ENCODE results near the gene PLCL1. TPM values are rescaled to one million over a fixed set of nuclear protein-coding genes. Genes with fewer than 3 reads are reported as not detected.

Gene PLCL1
- polyA plus RNA-seq, 3 donors, result 0.69 to 1.4 (median 0.79) TPM

DNA sequence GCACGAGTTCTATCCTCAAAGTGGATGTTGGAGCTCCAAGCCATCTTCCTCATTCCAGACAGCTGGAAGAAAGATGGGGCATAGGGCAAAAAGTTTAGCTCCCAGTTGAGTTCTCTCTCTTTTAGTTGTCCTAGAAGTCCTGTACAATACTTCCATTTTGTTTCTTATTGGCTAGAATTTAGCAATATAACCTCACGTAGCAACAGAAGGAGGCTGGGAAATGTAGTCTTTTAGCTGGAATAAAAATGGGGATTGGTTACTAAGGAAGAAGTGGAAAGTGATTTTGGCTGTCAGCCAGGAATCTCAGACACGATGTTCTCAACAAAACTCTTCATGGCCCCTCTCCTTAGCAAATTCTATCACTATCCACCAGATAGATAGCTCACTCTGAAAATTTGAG lies 79.9 kb downstream of the PLCL1 start:
- no peak overlapping the region for H3K4me2 ChIP-seq (replicated peaks; ENCODE audit: extremely low read depth, low read length, poor library complexity, severe bottlenecking)
- Mint-ChIP-seq H3K36me3 (peaks cover 0 to 1% of the 10 kb centered on the region in 2 donors), H3K27me3 (ENCODE audit: low read depth in 3 of 3) (peaks cover 0 to 3% (median 0%) of the 10 kb centered on the region in 3 donors), H3K27ac (no peak overlapping the region), H3K9me3 (peaks cover 0 to 5% (median 0%) of the 10 kb centered on the region in 7 donors), H3K4me3 (no peak overlapping the region), H3K4me1 (peaks cover 7% of the 10 kb centered on the region)
- 100% methylated on average over 1 of the region's 3 CpGs for WGBS (ENCODE audit: insufficient coverage)
- TF ChIP-seq, protein P1, sequence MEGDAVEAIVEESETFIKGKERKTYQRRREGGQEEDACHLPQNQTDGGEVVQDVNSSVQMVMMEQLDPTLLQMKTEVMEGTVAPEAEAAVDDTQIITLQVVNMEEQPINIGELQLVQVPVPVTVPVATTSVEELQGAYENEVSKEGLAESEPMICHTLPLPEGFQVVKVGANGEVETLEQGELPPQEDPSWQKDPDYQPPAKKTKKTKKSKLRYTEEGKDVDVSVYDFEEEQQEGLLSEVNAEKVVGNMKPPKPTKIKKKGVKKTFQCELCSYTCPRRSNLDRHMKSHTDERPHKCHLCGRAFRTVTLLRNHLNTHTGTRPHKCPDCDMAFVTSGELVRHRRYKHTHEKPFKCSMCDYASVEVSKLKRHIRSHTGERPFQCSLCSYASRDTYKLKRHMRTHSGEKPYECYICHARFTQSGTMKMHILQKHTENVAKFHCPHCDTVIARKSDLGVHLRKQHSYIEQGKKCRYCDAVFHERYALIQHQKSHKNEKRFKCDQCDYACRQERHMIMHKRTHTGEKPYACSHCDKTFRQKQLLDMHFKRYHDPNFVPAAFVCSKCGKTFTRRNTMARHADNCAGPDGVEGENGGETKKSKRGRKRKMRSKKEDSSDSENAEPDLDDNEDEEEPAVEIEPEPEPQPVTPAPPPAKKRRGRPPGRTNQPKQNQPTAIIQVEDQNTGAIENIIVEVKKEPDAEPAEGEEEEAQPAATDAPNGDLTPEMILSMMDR (IDR thresholded peaks at IDR 0.05), result no peak
- H3K4me3 ChIP-seq (replicated peaks in 1 of 3; ENCODE audit: low read depth in 2 of 3, low read length in 3 of 3), result no peak overlapping the region
- no peaks in the 10 kb centered on the region for H3K79me2 ChIP-seq (ENCODE audit: insufficient read depth, low read length)
- H3K36me3 ChIP-seq (replicated peaks in 1 of 2; ENCODE audit: control insufficient read depth in 1 of 2, insufficient read depth in 2 of 2, low read length in 2 of 2), result no peaks in the 10 kb centered on the region
- no peaks in the 10 kb centered on the region for H3K9me3 ChIP-seq (replicated peaks in 1 of 2; ENCODE audit: control insufficient read depth in 1 of 2, insufficient read depth in 1 of 2, low read length in 2 of 2)
- peaks cover 6 to 9% of the 10 kb centered on the region in 2 donors for H3K4me1 ChIP-seq (ENCODE audit: control insufficient read depth in 1 of 2, insufficient read depth in 2 of 2, low read length in 2 of 2)
- H3K27me3 ChIP-seq (ENCODE audit: control insufficient read depth in 2 of 2, insufficient read depth in 2 of 2, low read length in 2 of 2), result no peaks in the 10 kb centered on the region
- DNase-seq, result no peak
- no peak overlapping the region for H3K27ac ChIP-seq (ENCODE audit: low read depth in 1 of 2, low read length in 2 of 2)
- intact Hi-C loops (cut with micrococcal nuclease), result no loop called here
- no peak overlapping the region for H3K9ac ChIP-seq (ENCODE audit: insufficient read depth, low read length, poor library complexity, severe bottlenecking)
- H2AFZ ChIP-seq (ENCODE audit: insufficient read depth, low read depth, low read length, poor library complexity, severe bottlenecking), result no peak overlapping the region
- H4K20me1 ChIP-seq (ENCODE audit: insufficient read depth, low read length), result no peaks in the 10 kb centered on the region

DNA sequence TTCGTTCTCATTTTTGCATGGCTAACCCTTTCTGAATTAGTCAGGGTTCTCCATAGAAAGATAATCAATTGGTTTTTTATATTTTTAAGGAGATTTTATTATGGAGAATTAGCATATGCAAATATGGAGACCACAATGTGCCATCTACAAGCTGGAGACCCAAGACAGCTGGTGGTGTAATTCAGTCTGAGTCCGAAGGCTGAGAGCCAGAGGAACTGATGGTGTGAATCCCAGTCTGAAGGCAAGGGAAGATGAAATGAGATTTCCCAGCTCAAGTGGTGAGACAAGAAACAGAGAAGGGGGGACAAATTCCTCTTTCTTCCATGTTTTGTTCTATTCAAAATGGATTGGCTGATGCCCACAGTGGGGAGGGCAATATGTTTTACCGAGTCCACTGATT lies 80.7 kb downstream of the PLCL1 start:
- Histone ChIP-seq H3K27ac (ENCODE audit: low read depth in 1 of 2, low read length in 2 of 2) (no peak overlapping the region), H3K27me3 (ENCODE audit: control insufficient read depth in 2 of 2, insufficient read depth in 2 of 2, low read length in 2 of 2) (no peaks in the 10 kb centered on the region), H3K9me3 (replicated peaks in 1 of 2; ENCODE audit: control insufficient read depth in 1 of 2, insufficient read depth in 1 of 2, low read length in 2 of 2) (no peaks in the 10 kb centered on the region), H3K9ac (ENCODE audit: insufficient read depth, low read length, poor library complexity, severe bottlenecking) (no peak overlapping the region), H3K4me1 (ENCODE audit: control insufficient read depth in 1 of 2, insufficient read depth in 2 of 2, low read length in 2 of 2) (peaks cover 11 to 18% of the 10 kb centered on the region in 2 donors), H3K4me2 (replicated peaks; ENCODE audit: extremely low read depth, low read length, poor library complexity, severe bottlenecking) (no peak overlapping the region), H3K79me2 (ENCODE audit: insufficient read depth, low read length) (no peaks in the 10 kb centered on the region), H3K4me3 (replicated peaks in 1 of 3; ENCODE audit: low read depth in 2 of 3, low read length in 3 of 3) (no peak overlapping the region), H4K20me1 (ENCODE audit: insufficient read depth, low read length) (no peaks in the 10 kb centered on the region), H3K36me3 (replicated peaks in 1 of 2; ENCODE audit: control insufficient read depth in 1 of 2, insufficient read depth in 2 of 2, low read length in 2 of 2) (no peaks in the 10 kb centered on the region), H2AFZ (ENCODE audit: insufficient read depth, low read depth, low read length, poor library complexity, severe bottlenecking) (no peak overlapping the region)
- Mint-ChIP-seq H3K27ac (no peak overlapping the region), H3K4me3 (no peak overlapping the region), H3K9me3 (peaks cover 0 to 5% (median 0%) of the 10 kb centered on the region in 7 donors), H3K27me3 (ENCODE audit: low read depth in 3 of 3) (peaks cover 0 to 3% (median 0%) of the 10 kb centered on the region in 3 donors), H3K4me1 (peaks cover 14% of the 10 kb centered on the region), H3K36me3 (peaks cover 0 to 1% of the 10 kb centered on the region in 2 donors)
- no peak for DNase-seq
- intact Hi-C loops (cut with micrococcal nuclease), result no loop called here
- WGBS (ENCODE audit: insufficient coverage), result 100% methylated on average over 2 of the region's 3 CpGs
- TF ChIP-seq, protein P1 (IDR thresholded peaks at IDR 0.05), result no peak

Data from CD14-positive monocyte (primary cell).